T-cell (primary cell): ENCODE results near the gene C1orf21. TPM values are rescaled to one million over a fixed set of nuclear protein-coding genes. Genes with fewer than 3 reads are reported as not detected.

Source experiments
- ATAC-seq, 4 experiments: fragments of 200-7000 bp in 3 of 4; fragments of 150-1000 bp in 1 of 4; cut with Tn5 transposase; replicated peaks in 1 of 4; 1 replicate in 3 of 4; 2 replicates in 1 of 4; pipeline ENCODE4 v1.10.0; 2021; ENCODE audit warnings: moderate library complexity in 3 of 4, mild to moderate bottlenecking in 2 of 4, moderate number of reproducible peaks in 1 of 4
- CTCF ChIA-PET, 2 donors: fragments of 300-600 bp; sonication (Branson Sonifier 250); formaldehyde crosslinking; loops; one replicate each; lab custom pipeline; 2022; ENCODE audit warnings: antibody characterized with exemption in 2 of 2; lab: Charles Lee
- POLR2A ChIA-PET, 2 donors: fragments of 300-600 bp; sonication (Branson Sonifier 250); formaldehyde crosslinking; loops; one replicate each; lab custom pipeline; 2022; ENCODE audit warnings: antibody characterized with exemption in 2 of 2; lab: Charles Lee
- DNase-seq, 35 experiments: peaks; one replicate each; pipeline versions ENCODE4 v3.0.0 to v3.0.0-alpha.2; 2013 to 2023
- H3K27ac ChIP-seq: one replicate; pipeline ENCODE4 v1.5.1; 2013; ENCODE audit warnings: low read length
- H3K27me3 ChIP-seq, 2 experiments: replicated peaks in 1 of 2; 1 replicate in 1 of 2; 2 replicates in 1 of 2; pipeline versions ENCODE4 v1.6.1 to v1.7.0; 2013; ENCODE audit warnings: low read length in 1 of 2, mixed read lengths in 1 of 2; ENCODE audit not compliant: control insufficient read depth in 2 of 2, insufficient read depth in 2 of 2; ENCODE audit errors: extremely low read depth in 1 of 2
- H3K36me3 ChIP-seq, 2 donors: 1 replicate in 1 of 2; 2 replicates in 1 of 2; pipeline versions ENCODE4 v1.6.1 to v1.7.0; 2013; ENCODE audit warnings: low read length in 1 of 2; ENCODE audit not compliant: control insufficient read depth in 2 of 2, insufficient read depth in 1 of 2; ENCODE audit errors: extremely low read depth in 1 of 2
- H3K4me1 ChIP-seq, 2 experiments: 1 replicate in 1 of 2; 2 replicates in 1 of 2; pipeline versions ENCODE4 v1.6.1 to v1.7.0; 2013; ENCODE audit warnings: low read length in 2 of 2, mixed read lengths in 1 of 2; ENCODE audit not compliant: insufficient read depth in 2 of 2, control insufficient read depth in 1 of 2; ENCODE audit errors: extremely low read depth in 1 of 2
- H3K4me3 ChIP-seq, 2 donors: 1 replicate in 1 of 2; 2 replicates in 1 of 2; pipeline versions ENCODE4 v1.5.1 to v1.7.0; 2013; ENCODE audit warnings: mild to moderate bottlenecking in 2 of 2, low read length in 1 of 2, moderate library complexity in 1 of 2; ENCODE audit not compliant: control insufficient read depth in 1 of 2; ENCODE audit errors: extremely low read depth in 1 of 2
- H3K9me3 ChIP-seq: 2 replicates; pipeline ENCODE4 v1.7.0; 2013
- H3K27ac Mint-ChIP-seq, 2 donors: one replicate each; pipeline ENCODE4 v1.8.0; 2020 to 2021; ENCODE audit warnings: mild to moderate bottlenecking in 2 of 2, mixed read lengths in 2 of 2
- H3K27me3 Mint-ChIP-seq, 2 donors: one replicate each; pipeline ENCODE4 v1.8.0; 2021 to 2022; ENCODE audit warnings: mixed read lengths in 2 of 2
- H3K36me3 Mint-ChIP-seq: one replicate; pipeline ENCODE4 v1.8.0; 2021; ENCODE audit warnings: mixed read lengths
- H3K4me1 Mint-ChIP-seq, 3 donors: one replicate each; pipeline ENCODE4 v1.8.0; 2020 to 2022; ENCODE audit warnings: mixed read lengths in 3 of 3, mild to moderate bottlenecking in 1 of 3
- H3K4me3 Mint-ChIP-seq, 3 donors: one replicate each; pipeline ENCODE4 v1.8.0; 2020 to 2022; ENCODE audit warnings: mild to moderate bottlenecking in 3 of 3, mixed read lengths in 3 of 3, moderate library complexity in 3 of 3
- H3K9me3 Mint-ChIP-seq, 3 donors: one replicate each; pipeline ENCODE4 v1.8.0; 2020 to 2022; ENCODE audit warnings: mixed read lengths in 3 of 3
- WGBS: methylation state at CpG from one replicate; pipeline ENCODE4 v1.1.5; 2013; ENCODE audit warnings: missing lambda C conversion rate; ENCODE audit not compliant: insufficient coverage; 5-methylcytosine and 5-hydroxymethylcytosine counted together
- total RNA-seq, 35 experiments: library from RNA in 6 of 35; stranded (reverse) in 6 of 35; fragments of 120-200 nt in 1 of 35; gene quantifications; one replicate each; pipeline versions ENCODE4 v1.2.1 to v1.2.4 and lab custom pipeline; 2013 to 2026

C1orf21 gene
- total RNA-seq, 5 donors from 2014 or later (not counting 1 experiment from before 2014, with no cell fraction given), result 1.4 to 17.2 (median 5.9) TPM

DNA sequence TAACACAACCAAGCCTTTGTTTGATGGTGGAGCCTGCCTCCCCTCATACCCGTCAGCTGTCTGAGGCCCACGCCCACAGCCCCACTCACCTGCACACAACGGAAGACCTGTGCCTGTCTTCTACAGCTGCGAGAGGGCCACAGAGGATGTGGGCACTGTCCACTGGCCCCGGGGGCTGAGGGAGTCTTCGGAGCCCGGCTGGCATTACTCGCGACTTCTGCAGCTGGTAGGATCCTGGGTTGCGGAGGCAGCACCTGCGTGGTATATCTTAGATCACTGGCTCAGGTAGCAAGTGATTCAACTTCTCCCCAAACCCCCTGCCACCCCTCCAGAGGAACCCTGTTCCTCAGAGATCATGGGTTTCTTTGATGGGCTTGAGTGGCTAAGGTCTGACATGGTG, 257.9 kb downstream of the C1orf21 start:
- Histone ChIP-seq H3K36me3 (no peaks in the 10 kb centered on the region), H3K4me3 (no peak overlapping the region), H3K27ac (no peak overlapping the region), H3K27me3 (peaks cover 0 to 28% of the 10 kb centered on the region in 2 experiments), H3K4me1 (no peaks in the 10 kb centered on the region), H3K9me3 (no peaks in the 10 kb centered on the region)
- Mint-ChIP-seq H3K36me3 (no peaks in the 10 kb centered on the region), H3K27ac (no peak overlapping the region), H3K4me1 (no peaks in the 10 kb centered on the region), H3K9me3 (peaks cover 0 to 7% (median 0%) of the 10 kb centered on the region in 3 donors), H3K27me3 (peaks cover 17 to 39% of the 10 kb centered on the region in 2 donors), H3K4me3 (no peak overlapping the region)
- ChIA-PET CTCF (no interaction called here), POLR2A (no interaction called here)
- ATAC-seq (no peak), DNase-seq (no peak)
- WGBS, result 72% methylated on average over 4 of the region's 11 CpGs

DNA sequence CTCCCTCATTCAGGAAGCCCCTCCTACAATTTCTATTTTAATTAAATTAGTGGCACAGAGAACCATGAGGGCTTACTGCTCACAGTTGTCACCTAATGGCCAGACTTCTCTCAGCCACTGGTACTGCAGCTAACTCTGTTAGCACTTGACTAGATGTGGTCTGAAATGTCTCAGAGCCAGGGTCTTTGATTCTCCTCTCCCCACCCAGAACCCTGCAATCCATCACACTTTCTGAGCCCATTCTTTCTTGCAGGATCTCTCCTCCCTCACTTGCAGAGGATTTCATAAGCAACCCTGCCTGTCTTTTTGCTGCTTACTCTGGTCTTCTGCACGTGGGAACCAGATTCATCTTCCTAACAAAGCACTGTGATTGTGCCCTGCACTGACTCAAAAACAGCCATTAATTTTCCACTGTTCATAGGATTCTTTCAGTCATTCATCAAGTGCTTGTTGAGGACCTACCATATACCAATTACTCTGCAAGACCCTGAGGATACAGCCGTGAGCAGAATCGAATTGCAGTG, 259.4 kb downstream of the C1orf21 start:
- CTCF ChIA-PET, result no interaction called here
- H3K27ac Mint-ChIP-seq, result no peak overlapping the region
- whole genome bisulfite sequencing, result 63% methylated on average over 1 of the region's 3 CpGs

GRCh38 chr1:184646824-184647223, 260.0 kb downstream of the C1orf21 start:
- peaks cover 19 to 40% of the 10 kb centered on the region in 2 donors for H3K27me3 Mint-ChIP-seq
- no peaks in the 10 kb centered on the region for H3K4me1 ChIP-seq

More for the DNA sequence above, 259.4 kb downstream of the C1orf21 start:
- H3K36me3 ChIP-seq, result no peaks in the 10 kb centered on the region
- Mint-ChIP-seq H3K4me3 (no peak overlapping the region), H3K4me1 (no peaks in the 10 kb centered on the region), H3K9me3 (peaks cover 0 to 7% (median 0%) of the 10 kb centered on the region in 3 donors), H3K27me3 (peaks cover 17 to 40% of the 10 kb centered on the region in 2 donors), H3K36me3 (no peaks in the 10 kb centered on the region)
- H3K4me3 ChIP-seq, result no peak overlapping the region
- ATAC-seq, result no peak
- no peak overlapping the region for H3K27ac ChIP-seq
- H3K9me3 ChIP-seq, result no peaks in the 10 kb centered on the region
- DNase-seq, result no peak
- peaks cover 0 to 28% of the 10 kb centered on the region in 2 experiments for H3K27me3 ChIP-seq
- POLR2A ChIA-PET, result no interaction called here
- H3K4me1 ChIP-seq, result no peaks in the 10 kb centered on the region

DNA sequence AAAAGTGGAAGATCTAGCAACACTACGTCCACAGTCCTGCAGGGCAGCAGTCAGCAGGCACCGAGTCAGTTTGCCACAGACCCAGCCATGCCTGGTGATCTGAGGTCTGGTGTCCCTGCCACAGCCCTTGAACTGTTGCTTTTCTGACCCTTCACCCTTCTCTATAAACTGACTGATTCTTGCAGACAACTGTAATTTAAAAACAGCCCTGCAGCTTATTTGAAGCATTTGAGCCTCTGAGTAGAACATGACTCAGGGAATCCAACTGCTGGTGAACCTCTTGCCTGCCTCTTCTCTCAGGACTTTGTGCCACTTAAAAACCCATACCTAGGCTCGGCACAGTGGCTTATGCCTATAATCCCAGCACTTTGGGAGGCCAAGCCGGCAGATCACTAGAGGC, 260.6 kb downstream of the C1orf21 start:
- 83% methylated on average over 4 of the region's 4 CpGs for WGBS
- Mint-ChIP-seq H3K4me3 (no peak overlapping the region), H3K4me1 (no peaks in the 10 kb centered on the region), H3K36me3 (no peaks in the 10 kb centered on the region), H3K27ac (no peak overlapping the region), H3K9me3 (peaks cover 0 to 8% (median 2%) of the 10 kb centered on the region in 3 donors), H3K27me3 (peaks cover 19 to 34% of the 10 kb centered on the region in 2 donors)
- no peaks in the 10 kb centered on the region for H3K9me3 ChIP-seq
- H3K27ac ChIP-seq, result no peak overlapping the region
- H3K4me3 ChIP-seq, result no peak overlapping the region
- no peaks in the 10 kb centered on the region for H3K4me1 ChIP-seq
- ChIA-PET CTCF (no interaction called here), POLR2A (no interaction called here)
- DNase-seq (no peak), ATAC-seq (no peak)
- H3K36me3 ChIP-seq, result no peaks in the 10 kb centered on the region
- peaks cover 0 to 21% of the 10 kb centered on the region in 2 experiments for H3K27me3 ChIP-seq

More at GRCh38 chr1:184646824-184647223, 260.0 kb downstream of the C1orf21 start:
- ATAC-seq, result no peak
- H3K9me3 ChIP-seq, result no peaks in the 10 kb centered on the region
- no peaks in the 10 kb centered on the region for H3K36me3 ChIP-seq
- POLR2A ChIA-PET, result no interaction called here
- 83% methylated on average over 1 of the region's 3 CpGs for WGBS
- Mint-ChIP-seq H3K27ac (no peak overlapping the region), H3K9me3 (peaks cover 0 to 7% (median 2%) of the 10 kb centered on the region in 3 donors), H3K4me3 (no peak overlapping the region), H3K36me3 (no peaks in the 10 kb centered on the region), H3K4me1 (no peaks in the 10 kb centered on the region)
- DNase-seq, result no peak
- CTCF ChIA-PET, result no interaction called here
- H3K27me3 ChIP-seq, result peaks cover 0 to 23% of the 10 kb centered on the region in 2 experiments
- H3K4me3 ChIP-seq, result no peak overlapping the region
- H3K27ac ChIP-seq, result no peak overlapping the region

- H3K27me3 Mint-ChIP-seq, result peaks cover 19 to 37% of the 10 kb centered on the region in 2 donors
- no peak overlapping the region for H3K27ac Mint-ChIP-seq
- H3K36me3 ChIP-seq, result no peaks in the 10 kb centered on the region
- no peaks in the 10 kb centered on the region for H3K36me3 Mint-ChIP-seq
- no peak overlapping the region for H3K4me3 Mint-ChIP-seq
- H3K27ac ChIP-seq, result no peak overlapping the region
- no peaks in the 10 kb centered on the region for H3K4me1 Mint-ChIP-seq
- no CpG with 5 or more reads among the region's 4 CpGs for WGBS
- no peak for DNase-seq
- CTCF ChIA-PET, result no interaction called here
- H3K4me1 ChIP-seq, result no peaks in the 10 kb centered on the region
- peaks cover 0 to 21% of the 10 kb centered on the region in 2 experiments for H3K27me3 ChIP-seq
- no peak for ATAC-seq
- no peaks in the 10 kb centered on the region for H3K9me3 ChIP-seq
- POLR2A ChIA-PET, result interaction anchor here in 1 of 2 donors (0.7 kb wide), 1 partner anchor 1293 kb away, joined by 3 read pairs; no protein-coding TSS in a partner anchor
- H3K9me3 Mint-ChIP-seq, result peaks cover 0 to 10% (median 2%) of the 10 kb centered on the region in 3 donors
- no peak overlapping the region for H3K4me3 ChIP-seq
These were observed 261.5 kb downstream of the C1orf21 start for GRCh38 chr1:184648160-184648855.

DNA sequence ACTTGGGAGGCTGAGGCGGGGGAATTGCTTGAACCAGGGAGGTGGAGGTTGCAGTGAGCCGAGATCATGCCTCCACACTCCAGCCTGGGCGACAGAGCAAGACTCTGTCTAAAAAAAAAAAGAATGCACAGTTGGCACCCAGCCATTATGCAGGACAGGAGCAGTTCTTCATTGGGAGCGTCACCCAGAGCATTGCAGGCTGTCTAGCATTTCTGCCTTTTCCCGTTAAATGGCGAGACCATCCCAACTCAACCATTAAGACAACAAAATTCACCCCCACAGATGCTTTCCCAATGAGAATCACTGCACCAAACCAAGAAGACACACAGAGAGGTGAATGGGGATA, 262.0 kb downstream of the C1orf21 start:
- Mint-ChIP-seq H3K4me3 (no peak overlapping the region), H3K4me1 (no peaks in the 10 kb centered on the region), H3K36me3 (no peaks in the 10 kb centered on the region), H3K27ac (no peak overlapping the region), H3K9me3 (peaks cover 0 to 10% (median 2%) of the 10 kb centered on the region in 3 donors), H3K27me3 (peaks cover 19 to 36% of the 10 kb centered on the region in 2 donors)
- no peak overlapping the region for H3K27ac ChIP-seq
- WGBS, result 90% methylated on average over 3 of the region's 6 CpGs
- H3K36me3 ChIP-seq, result no peaks in the 10 kb centered on the region
- ATAC-seq, result no peak
- ChIA-PET POLR2A (interaction anchor here in 1 of 2 donors (0.7 kb wide), 1 partner anchor 1292 kb away, joined by 3 read pairs; no protein-coding TSS in a partner anchor), CTCF (no interaction called here)
- DNase-seq, result no peak
- H3K4me3 ChIP-seq, result no peak overlapping the region
- H3K27me3 ChIP-seq, result peaks cover 0 to 21% of the 10 kb centered on the region in 2 experiments
- no peaks in the 10 kb centered on the region for H3K9me3 ChIP-seq
- no peaks in the 10 kb centered on the region for H3K4me1 ChIP-seq
